Heart left ventricle (tissue), 16 donors: ENCODE results near the gene PDE9A. TPM values are rescaled to one million over a fixed set of nuclear protein-coding genes. Genes with fewer than 3 reads are reported as not detected.

ENCODE experiments used
- ATAC-seq, 4 donors: fragments of 200-7000 bp; cut with Tn5 transposase; one replicate each; pipeline ENCODE4 v1.9.1; 2020 to 2022; ENCODE audit warnings: moderate library complexity in 4 of 4, mild to moderate bottlenecking in 3 of 4, moderate number of reproducible peaks in 1 of 4
- DNase-seq, 5 donors: peaks; one replicate each; pipeline ENCODE4 v3.0.0-alpha.2; 2020
- H3K27ac ChIP-seq, 12 donors: fragments of 200-600 bp; sonication (generic) in 4 of 12; one replicate each; pipeline versions ENCODE4 v1.5.0 to v1.8.0; 2016 to 2022; ENCODE audit warnings: mild to moderate bottlenecking in 2 of 12
- H3K27me3 ChIP-seq, 9 donors: fragments of 200-600 bp; sonication (generic) in 2 of 9; one replicate each; pipeline versions ENCODE4 v1.5.1 to v1.8.0; 2016 to 2022; ENCODE audit warnings: mild to moderate bottlenecking in 3 of 9
- H3K36me3 ChIP-seq, 9 donors: fragments of 200-600 bp; sonication (generic) in 2 of 9; one replicate each; pipeline versions ENCODE4 v1.5.0 to v1.8.0; 2018 to 2022; ENCODE audit warnings: mild to moderate bottlenecking in 2 of 9
- H3K4me1 ChIP-seq, 12 donors: fragments of 200-600 bp; sonication (generic) in 4 of 12; one replicate each; pipeline versions ENCODE4 v1.5.0 to v1.8.0; 2016 to 2022; ENCODE audit warnings: mild to moderate bottlenecking in 3 of 12
- H3K4me3 ChIP-seq, 12 donors: fragments of 200-600 bp; sonication (generic) in 4 of 12; one replicate each; pipeline versions ENCODE4 v1.5.0 to v1.8.0; 2017 to 2022; ENCODE audit warnings: mild to moderate bottlenecking in 9 of 12, moderate library complexity in 4 of 12
- H3K9me3 ChIP-seq, 12 donors: fragments of 200-600 bp; sonication (generic) in 4 of 12; one replicate each; pipeline versions ENCODE4 v1.5.0 to v1.8.0; 2016 to 2022; ENCODE audit warnings: mild to moderate bottlenecking in 1 of 12
- CTCF ChIP-seq, 12 donors: fragments of 200-600 bp; sonication (generic) in 4 of 12; IDR thresholded peaks; one replicate each; pipeline versions ENCODE4 v1.5.0 to v1.8.0; 2018 to 2022; ENCODE audit warnings: antibody characterized with exemption in 12 of 12, mild to moderate bottlenecking in 5 of 12
- POLR2A ChIP-seq, 2 donors: fragments of 450-650 bp; IDR thresholded peaks; one replicate each; pipeline ENCODE4 v1.6.1; 2017; ENCODE audit warnings: antibody characterized with exemption in 2 of 2, mild to moderate bottlenecking in 2 of 2, moderate library complexity in 2 of 2
- WGBS, 4 donors: extraction: QIAGEN DNeasy Blood & Tissue Kit in 2 of 4; methylation state at CpG; one replicate each; pipeline versions ENCODE4 v1.1.5 to v1.1.7; 2013 to 2018; 5-methylcytosine and 5-hydroxymethylcytosine counted together
- intact Hi-C, 10 donors: fragments of 100-400 bp; cut with DNase I; formaldehyde crosslinking; loops; one replicate each; pipeline versions ENCODE4 v1.11.1 to v1.14.2; 2022
- polyA plus RNA-seq, 2 donors: library from polyadenylated mRNA; stranded (reverse); fragments of 200-250 nt; gene quantifications; one replicate each; pipeline ENCODE4 v1.2.3, GENCODE V29; 2013
- total RNA-seq, 9 donors: library from RNA; depleted of rRNA in 2 of 9; stranded (reverse); fragments of >200 nt in 2 of 9; fragmentation: NEBNext Ultra II Directional in 3 of 9; extraction: Animal tissue kit (Norgen Biotek cat#: 25700) in 3 of 9; gene quantifications; one replicate each; pipeline versions ENCODE4 v1.1.0 to v1.2.4, GENCODE V29; 2016 to 2023
- donor health status: ischemic (EF 13 %, LVEDD 7.1; RV severe dilation, severe dysfunction).
- donor health status: healthy with polysubstance abuse.
- donor health status: DM: no; HTN: yes; CAD: no.
- donor health status: DM: no; HTN: no; CAD: no.
- donor health status: ischemic (EF 25% LVEDD 6.9; RV normal size, moderate dysfunction).
- donor health status: ischemic (EF 25% LVEDD 5.7; RV mildly dilated, moderate dysfunction).
- donor health status: healthy.
- donor health status: DM: yes; HTN: yes; CAD: no.
- donor health status: ischemic (EF 35%, LVEDD 5.7; RV mildly dilated, moderate dysfunction).
- donor health status: nonischemic (EF 11% LVEDD 7.7; RV severe dilation, severe dysfunction).
- donor health status: DM: yes; HTN: yes; CAD: no.
- donor health status: PGD.
- donor health status: ischemic (EF 29% LVEDD 5.4; RV normal size, mild dysfunction).
- donor health status: nonischemic (EF 23%, LVEDD 6.1; RV moderate dilation, normal function).

PDE9A gene
- total and polyA plus RNA-seq, 11 donors = 1.5 to 4.0 (median 3.1) TPM

- Histone ChIP-seq H3K36me3 (no peaks in the 10 kb centered on the region), H3K4me1 (peaks cover 0 to 34% (median 20%) of the 10 kb centered on the region in 12 donors), H3K9me3 (no peaks in the 10 kb centered on the region), H3K27ac (peak overlapping the region in 2 of 12 donors; percentile 20 to 37), H3K27me3 (peaks cover 0 to 7% (median 0%) of the 10 kb centered on the region in 9 donors), H3K4me3 (peak overlapping the region in 1 of 12 donors; percentile 2)
- no peak for ATAC-seq
- intact Hi-C loops = loop anchor here in 1 of 10 donors (10.0 kb wide), 1 partner anchor 67 kb away; no protein-coding TSS in a partner anchor
- no peak for TF ChIP-seq POLR2A (IDR thresholded peaks at IDR 0.05)
- TF ChIP-seq CTCF (IDR thresholded peaks at IDR 0.05) = no peak
- 54 to 60% (median 56%) methylated on average over 19 to 20 of the region's 20 CpGs for WGBS, 4 donors
- DNase-seq = peak in 2 of 5 donors; percentile 37 to 49
Measured at GRCh38 chr21:42677339-42678321, 24.2 kb downstream of the PDE9A start.

- H3K9me3 ChIP-seq = no peaks in the 10 kb centered on the region
- peaks cover 0 to 7% (median 0%) of the 10 kb centered on the region in 9 donors for H3K27me3 ChIP-seq
- WGBS, 4 donors = 88 to 91% (median 89%) methylated on average over 17 to 23 of the region's 23 CpGs
- DNase-seq = peak in 1 of 5 donors; percentile 50
- TF ChIP-seq POLR2A (IDR thresholded peaks at IDR 0.05) = no peak
- no peak for TF ChIP-seq CTCF (IDR thresholded peaks at IDR 0.05)
- H3K36me3 ChIP-seq = no peaks in the 10 kb centered on the region
- no peak overlapping the region for H3K4me3 ChIP-seq
- no peak for ATAC-seq
- H3K4me1 ChIP-seq = peaks cover 0 to 29% (median 18%) of the 10 kb centered on the region in 12 donors
- intact Hi-C loops = loop anchor here in 1 of 10 donors (10.0 kb wide), 1 partner anchor 66 kb away; no protein-coding TSS in a partner anchor
- peak overlapping the region in 1 of 12 donors; percentile 20 for H3K27ac ChIP-seq
Measured at GRCh38 chr21:42678618-42679295, 25.3 kb downstream of the PDE9A start.

GRCh38 chr21:42679319-42680057 is 26.1 kb downstream of the PDE9A start:
- ATAC-seq = no peak
- intact Hi-C loops = loop anchor here in 1 of 10 donors (10.0 kb wide), 1 partner anchor 65 kb away; no protein-coding TSS in a partner anchor
- 85 to 90% (median 88%) methylated on average over 22 of the region's 22 CpGs for WGBS, 4 donors
- peak in 1 of 5 donors; percentile 7 for DNase-seq
- no peaks in the 10 kb centered on the region for H3K9me3 ChIP-seq
- peaks cover 0 to 24% (median 14%) of the 10 kb centered on the region in 12 donors for H3K4me1 ChIP-seq
- no peak for TF ChIP-seq CTCF (IDR thresholded peaks at IDR 0.05)
- no peak for TF ChIP-seq POLR2A (IDR thresholded peaks at IDR 0.05)
- no peaks in the 10 kb centered on the region for H3K36me3 ChIP-seq
- H3K27me3 ChIP-seq = peaks cover 0 to 7% (median 0%) of the 10 kb centered on the region in 9 donors
- H3K4me3 ChIP-seq = no peak overlapping the region
- no peak overlapping the region for H3K27ac ChIP-seq
